ENCODE results near the gene PTPRD. TPM values are rescaled to one million over a fixed set of nuclear protein-coding genes. Genes with fewer than 3 reads are reported as not detected.

The PTPRD gene
- total RNA-seq, 1 experiment from 2014 or later = 0.02 TPM

- no peaks in the 10 kb centered on the region for H3K4me1 ChIP-seq (ENCODE audit: control insufficient read depth in 1 of 2, insufficient read depth in 2 of 2, low read length in 2 of 2)
- H3K36me3 ChIP-seq (ENCODE audit: control insufficient read depth in 1 of 2, insufficient read depth in 2 of 2, low read length in 2 of 2) = no peaks in the 10 kb centered on the region
- no peak for DNase-seq (ENCODE audit: low read depth, low spot score)
- peaks cover 4 to 25% of the 10 kb centered on the region in 2 experiments; a peak in 2 of 4 replicates for H3K9me3 ChIP-seq (ENCODE audit: control insufficient read depth in 1 of 2, insufficient read depth in 1 of 2, low read depth in 1 of 2, low read length in 2 of 2)
- RAD21 ChIA-PET (ENCODE audit: low non-redundant PET in 1 of 2, low total read pairs in 2 of 2, uncharacterized antibody in 2 of 2, unreplicated experiment in 2 of 2) = no interaction called here
- no peaks in the 10 kb centered on the region for H3K27me3 ChIP-seq (ENCODE audit: insufficient read depth, low read length)
- H3K9ac ChIP-seq (ENCODE audit: low read length) = no peak overlapping the region
- no peak overlapping the region for H3K4me2 ChIP-seq (ENCODE audit: low read length)
- no peaks in the 10 kb centered on the region for H3K79me2 ChIP-seq (ENCODE audit: insufficient read depth, low read length)
- POLR2A ChIA-PET = no interaction called here
- BruUV-seq (replicated peaks) = no TSS peak
- CTCF ChIA-PET = no interaction called here
- TF ChIP-seq ZFX (IDR thresholded peaks at IDR 0.05) (no peak), CEBPB (IDR thresholded peaks at IDR 0.05; ENCODE audit: low read depth) (no peak), POLR2A (IDR thresholded peaks at IDR 0.05; ENCODE audit: borderline replicate concordance, extremely low read depth, insufficient read depth, insufficient read length) (no peak), ZNF274 (IDR thresholded peaks at IDR 0.05; ENCODE audit: low read depth, low read length) (no peak), YY1 (IDR thresholded peaks at IDR 0.05; ENCODE audit: extremely low read depth, insufficient replicate concordance, low read depth, low read length) (no peak), SRF (IDR thresholded peaks at IDR 0.05; ENCODE audit: low read depth) (no peak), CBX3 (IDR thresholded peaks at IDR 0.05; ENCODE audit: low read depth) (no peak), TCF7L2 (IDR thresholded peaks at IDR 0.05; ENCODE audit: borderline replicate concordance, extremely low read depth, insufficient read depth, insufficient read length) (no peak), ELF1 (IDR thresholded peaks at IDR 0.05; ENCODE audit: borderline replicate concordance, low read depth) (no peak), RAD21 (IDR thresholded peaks at IDR 0.05; ENCODE audit: low read depth) (no peak), ATF3 (IDR thresholded peaks at IDR 0.05) (no peak), EZH2phosphoT487 (IDR thresholded peaks at IDR 0.05; ENCODE audit: borderline replicate concordance) (no peak), SIN3A (IDR thresholded peaks at IDR 0.05; ENCODE audit: low read depth) (no peak), POLR2AphosphoS5 (IDR thresholded peaks at IDR 0.05; ENCODE audit: low read depth, low read length) (no peak)
- TF ChIP-seq, protein P1, sequence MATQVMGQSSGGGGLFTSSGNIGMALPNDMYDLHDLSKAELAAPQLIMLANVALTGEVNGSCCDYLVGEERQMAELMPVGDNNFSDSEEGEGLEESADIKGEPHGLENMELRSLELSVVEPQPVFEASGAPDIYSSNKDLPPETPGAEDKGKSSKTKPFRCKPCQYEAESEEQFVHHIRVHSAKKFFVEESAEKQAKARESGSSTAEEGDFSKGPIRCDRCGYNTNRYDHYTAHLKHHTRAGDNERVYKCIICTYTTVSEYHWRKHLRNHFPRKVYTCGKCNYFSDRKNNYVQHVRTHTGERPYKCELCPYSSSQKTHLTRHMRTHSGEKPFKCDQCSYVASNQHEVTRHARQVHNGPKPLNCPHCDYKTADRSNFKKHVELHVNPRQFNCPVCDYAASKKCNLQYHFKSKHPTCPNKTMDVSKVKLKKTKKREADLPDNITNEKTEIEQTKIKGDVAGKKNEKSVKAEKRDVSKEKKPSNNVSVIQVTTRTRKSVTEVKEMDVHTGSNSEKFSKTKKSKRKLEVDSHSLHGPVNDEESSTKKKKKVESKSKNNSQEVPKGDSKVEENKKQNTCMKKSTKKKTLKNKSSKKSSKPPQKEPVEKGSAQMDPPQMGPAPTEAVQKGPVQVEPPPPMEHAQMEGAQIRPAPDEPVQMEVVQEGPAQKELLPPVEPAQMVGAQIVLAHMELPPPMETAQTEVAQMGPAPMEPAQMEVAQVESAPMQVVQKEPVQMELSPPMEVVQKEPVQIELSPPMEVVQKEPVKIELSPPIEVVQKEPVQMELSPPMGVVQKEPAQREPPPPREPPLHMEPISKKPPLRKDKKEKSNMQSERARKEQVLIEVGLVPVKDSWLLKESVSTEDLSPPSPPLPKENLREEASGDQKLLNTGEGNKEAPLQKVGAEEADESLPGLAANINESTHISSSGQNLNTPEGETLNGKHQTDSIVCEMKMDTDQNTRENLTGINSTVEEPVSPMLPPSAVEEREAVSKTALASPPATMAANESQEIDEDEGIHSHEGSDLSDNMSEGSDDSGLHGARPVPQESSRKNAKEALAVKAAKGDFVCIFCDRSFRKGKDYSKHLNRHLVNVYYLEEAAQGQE (IDR thresholded peaks at IDR 0.05; ENCODE audit: low read depth) = no peak
- TF ChIP-seq, protein P2, sequence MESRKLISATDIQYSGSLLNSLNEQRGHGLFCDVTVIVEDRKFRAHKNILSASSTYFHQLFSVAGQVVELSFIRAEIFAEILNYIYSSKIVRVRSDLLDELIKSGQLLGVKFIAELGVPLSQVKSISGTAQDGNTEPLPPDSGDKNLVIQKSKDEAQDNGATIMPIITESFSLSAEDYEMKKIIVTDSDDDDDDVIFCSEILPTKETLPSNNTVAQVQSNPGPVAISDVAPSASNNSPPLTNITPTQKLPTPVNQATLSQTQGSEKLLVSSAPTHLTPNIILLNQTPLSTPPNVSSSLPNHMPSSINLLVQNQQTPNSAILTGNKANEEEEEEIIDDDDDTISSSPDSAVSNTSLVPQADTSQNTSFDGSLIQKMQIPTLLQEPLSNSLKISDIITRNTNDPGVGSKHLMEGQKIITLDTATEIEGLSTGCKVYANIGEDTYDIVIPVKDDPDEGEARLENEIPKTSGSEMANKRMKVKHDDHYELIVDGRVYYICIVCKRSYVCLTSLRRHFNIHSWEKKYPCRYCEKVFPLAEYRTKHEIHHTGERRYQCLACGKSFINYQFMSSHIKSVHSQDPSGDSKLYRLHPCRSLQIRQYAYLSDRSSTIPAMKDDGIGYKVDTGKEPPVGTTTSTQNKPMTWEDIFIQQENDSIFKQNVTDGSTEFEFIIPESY (IDR thresholded peaks at IDR 0.05; ENCODE audit: extremely low read depth, insufficient replicate concordance, low read length) = no peak
- no peak for ATAC-seq
- no peak overlapping the region for H3K4me3 ChIP-seq (replicated peaks in 1 of 2; ENCODE audit: low read depth in 1 of 2, low read length in 2 of 2)
- no peak overlapping the region for H2AFZ ChIP-seq (ENCODE audit: low read depth, low read length, poor library complexity, severe bottlenecking)
- no peaks in the 10 kb centered on the region for H4K20me1 ChIP-seq (ENCODE audit: insufficient read depth)
- intact Hi-C loops (cut with micrococcal nuclease) = no loop called here
- H3K9me2 ChIP-seq (ENCODE audit: insufficient read depth) = no peaks in the 10 kb centered on the region
- no peak overlapping the region for H3K27ac ChIP-seq (ENCODE audit: low read depth, low read length)
Observed at GRCh38 chr9:9212963-9213362, 1399.8 kb downstream of the PTPRD start.
